ENCODE data around the gene SYNE1.

GRCh38 chr6:152119831-152120230 lies 517.3 kb downstream of the SYNE1 start:
- TF ChIP-seq, protein P1, sequence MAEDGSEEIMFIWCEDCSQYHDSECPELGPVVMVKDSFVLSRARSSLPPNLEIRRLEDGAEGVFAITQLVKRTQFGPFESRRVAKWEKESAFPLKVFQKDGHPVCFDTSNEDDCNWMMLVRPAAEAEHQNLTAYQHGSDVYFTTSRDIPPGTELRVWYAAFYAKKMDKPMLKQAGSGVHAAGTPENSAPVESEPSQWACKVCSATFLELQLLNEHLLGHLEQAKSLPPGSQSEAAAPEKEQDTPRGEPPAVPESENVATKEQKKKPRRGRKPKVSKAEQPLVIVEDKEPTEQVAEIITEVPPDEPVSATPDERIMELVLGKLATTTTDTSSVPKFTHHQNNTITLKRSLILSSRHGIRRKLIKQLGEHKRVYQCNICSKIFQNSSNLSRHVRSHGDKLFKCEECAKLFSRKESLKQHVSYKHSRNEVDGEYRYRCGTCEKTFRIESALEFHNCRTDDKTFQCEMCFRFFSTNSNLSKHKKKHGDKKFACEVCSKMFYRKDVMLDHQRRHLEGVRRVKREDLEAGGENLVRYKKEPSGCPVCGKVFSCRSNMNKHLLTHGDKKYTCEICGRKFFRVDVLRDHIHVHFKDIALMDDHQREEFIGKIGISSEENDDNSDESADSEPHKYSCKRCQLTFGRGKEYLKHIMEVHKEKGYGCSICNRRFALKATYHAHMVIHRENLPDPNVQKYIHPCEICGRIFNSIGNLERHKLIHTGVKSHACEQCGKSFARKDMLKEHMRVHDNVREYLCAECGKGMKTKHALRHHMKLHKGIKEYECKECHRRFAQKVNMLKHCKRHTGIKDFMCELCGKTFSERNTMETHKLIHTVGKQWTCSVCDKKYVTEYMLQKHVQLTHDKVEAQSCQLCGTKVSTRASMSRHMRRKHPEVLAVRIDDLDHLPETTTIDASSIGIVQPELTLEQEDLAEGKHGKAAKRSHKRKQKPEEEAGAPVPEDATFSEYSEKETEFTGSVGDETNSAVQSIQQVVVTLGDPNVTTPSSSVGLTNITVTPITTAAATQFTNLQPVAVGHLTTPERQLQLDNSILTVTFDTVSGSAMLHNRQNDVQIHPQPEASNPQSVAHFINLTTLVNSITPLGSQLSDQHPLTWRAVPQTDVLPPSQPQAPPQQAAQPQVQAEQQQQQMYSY (CRISPR knock-in tag; IDR thresholded peaks at IDR 0.05) = no peak
- TF ChIP-seq, protein P2, sequence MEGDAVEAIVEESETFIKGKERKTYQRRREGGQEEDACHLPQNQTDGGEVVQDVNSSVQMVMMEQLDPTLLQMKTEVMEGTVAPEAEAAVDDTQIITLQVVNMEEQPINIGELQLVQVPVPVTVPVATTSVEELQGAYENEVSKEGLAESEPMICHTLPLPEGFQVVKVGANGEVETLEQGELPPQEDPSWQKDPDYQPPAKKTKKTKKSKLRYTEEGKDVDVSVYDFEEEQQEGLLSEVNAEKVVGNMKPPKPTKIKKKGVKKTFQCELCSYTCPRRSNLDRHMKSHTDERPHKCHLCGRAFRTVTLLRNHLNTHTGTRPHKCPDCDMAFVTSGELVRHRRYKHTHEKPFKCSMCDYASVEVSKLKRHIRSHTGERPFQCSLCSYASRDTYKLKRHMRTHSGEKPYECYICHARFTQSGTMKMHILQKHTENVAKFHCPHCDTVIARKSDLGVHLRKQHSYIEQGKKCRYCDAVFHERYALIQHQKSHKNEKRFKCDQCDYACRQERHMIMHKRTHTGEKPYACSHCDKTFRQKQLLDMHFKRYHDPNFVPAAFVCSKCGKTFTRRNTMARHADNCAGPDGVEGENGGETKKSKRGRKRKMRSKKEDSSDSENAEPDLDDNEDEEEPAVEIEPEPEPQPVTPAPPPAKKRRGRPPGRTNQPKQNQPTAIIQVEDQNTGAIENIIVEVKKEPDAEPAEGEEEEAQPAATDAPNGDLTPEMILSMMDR (IDR thresholded peaks at IDR 0.05) = no peak
- TF ChIP-seq FOXP4 (CRISPR knock-in tag; IDR thresholded peaks at IDR 0.05) (no peak), CBFB (CRISPR knock-in tag; IDR thresholded peaks at IDR 0.05; ENCODE audit: low read depth) (no peak), NR1H2 (CRISPR knock-in tag; IDR thresholded peaks at IDR 0.05) (no peak), NFYB (CRISPR knock-in tag; conservative IDR thresholded peaks at IDR 0.05; ENCODE audit: low read depth) (no peak), ZBTB21 (CRISPR knock-in tag; IDR thresholded peaks at IDR 0.05; ENCODE audit: borderline replicate concordance) (no peak), ESRRA (CRISPR knock-in tag; IDR thresholded peaks at IDR 0.05; ENCODE audit: borderline replicate concordance) (no peak)
- TF ChIP-seq, protein P3, sequence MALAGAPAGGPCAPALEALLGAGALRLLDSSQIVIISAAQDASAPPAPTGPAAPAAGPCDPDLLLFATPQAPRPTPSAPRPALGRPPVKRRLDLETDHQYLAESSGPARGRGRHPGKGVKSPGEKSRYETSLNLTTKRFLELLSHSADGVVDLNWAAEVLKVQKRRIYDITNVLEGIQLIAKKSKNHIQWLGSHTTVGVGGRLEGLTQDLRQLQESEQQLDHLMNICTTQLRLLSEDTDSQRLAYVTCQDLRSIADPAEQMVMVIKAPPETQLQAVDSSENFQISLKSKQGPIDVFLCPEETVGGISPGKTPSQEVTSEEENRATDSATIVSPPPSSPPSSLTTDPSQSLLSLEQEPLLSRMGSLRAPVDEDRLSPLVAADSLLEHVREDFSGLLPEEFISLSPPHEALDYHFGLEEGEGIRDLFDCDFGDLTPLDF (CRISPR knock-in tag; IDR thresholded peaks at IDR 0.05) = no peak
- TF ChIP-seq, protein P4, sequence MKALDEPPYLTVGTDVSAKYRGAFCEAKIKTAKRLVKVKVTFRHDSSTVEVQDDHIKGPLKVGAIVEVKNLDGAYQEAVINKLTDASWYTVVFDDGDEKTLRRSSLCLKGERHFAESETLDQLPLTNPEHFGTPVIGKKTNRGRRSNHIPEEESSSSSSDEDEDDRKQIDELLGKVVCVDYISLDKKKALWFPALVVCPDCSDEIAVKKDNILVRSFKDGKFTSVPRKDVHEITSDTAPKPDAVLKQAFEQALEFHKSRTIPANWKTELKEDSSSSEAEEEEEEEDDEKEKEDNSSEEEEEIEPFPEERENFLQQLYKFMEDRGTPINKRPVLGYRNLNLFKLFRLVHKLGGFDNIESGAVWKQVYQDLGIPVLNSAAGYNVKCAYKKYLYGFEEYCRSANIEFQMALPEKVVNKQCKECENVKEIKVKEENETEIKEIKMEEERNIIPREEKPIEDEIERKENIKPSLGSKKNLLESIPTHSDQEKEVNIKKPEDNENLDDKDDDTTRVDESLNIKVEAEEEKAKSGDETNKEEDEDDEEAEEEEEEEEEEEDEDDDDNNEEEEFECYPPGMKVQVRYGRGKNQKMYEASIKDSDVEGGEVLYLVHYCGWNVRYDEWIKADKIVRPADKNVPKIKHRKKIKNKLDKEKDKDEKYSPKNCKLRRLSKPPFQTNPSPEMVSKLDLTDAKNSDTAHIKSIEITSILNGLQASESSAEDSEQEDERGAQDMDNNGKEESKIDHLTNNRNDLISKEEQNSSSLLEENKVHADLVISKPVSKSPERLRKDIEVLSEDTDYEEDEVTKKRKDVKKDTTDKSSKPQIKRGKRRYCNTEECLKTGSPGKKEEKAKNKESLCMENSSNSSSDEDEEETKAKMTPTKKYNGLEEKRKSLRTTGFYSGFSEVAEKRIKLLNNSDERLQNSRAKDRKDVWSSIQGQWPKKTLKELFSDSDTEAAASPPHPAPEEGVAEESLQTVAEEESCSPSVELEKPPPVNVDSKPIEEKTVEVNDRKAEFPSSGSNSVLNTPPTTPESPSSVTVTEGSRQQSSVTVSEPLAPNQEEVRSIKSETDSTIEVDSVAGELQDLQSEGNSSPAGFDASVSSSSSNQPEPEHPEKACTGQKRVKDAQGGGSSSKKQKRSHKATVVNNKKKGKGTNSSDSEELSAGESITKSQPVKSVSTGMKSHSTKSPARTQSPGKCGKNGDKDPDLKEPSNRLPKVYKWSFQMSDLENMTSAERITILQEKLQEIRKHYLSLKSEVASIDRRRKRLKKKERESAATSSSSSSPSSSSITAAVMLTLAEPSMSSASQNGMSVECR (CRISPR knock-in tag; IDR thresholded peaks at IDR 0.05; ENCODE audit: borderline replicate concordance) = no peak

All from WTC11 (cell line).